Liver (tissue), 9 donors: ENCODE data around the gene GREM2. TPM values are rescaled to one million over a fixed set of nuclear protein-coding genes. Genes with fewer than 3 reads are reported as not detected.

ENCODE experiments used
- DNase-seq: peaks from one replicate; pipeline ENCODE4 v3.0.0-alpha.2; 2017; ENCODE audit warnings: low spot score
- H3K27ac ChIP-seq, 2 donors: one replicate each; pipeline ENCODE4 v1.7.0; 2013; ENCODE audit warnings: inconsistent platforms in 2 of 2, low read length in 2 of 2, control low read depth in 1 of 2, low read depth in 1 of 2, mild to moderate bottlenecking in 1 of 2
- H3K27me3 ChIP-seq, 4 donors: one replicate each; pipeline versions ENCODE4 v1.6.1 to v1.7.0; 2013; ENCODE audit warnings: low read length in 3 of 4, inconsistent platforms in 1 of 4, mild to moderate bottlenecking in 1 of 4, moderate library complexity in 1 of 4; ENCODE audit not compliant: control insufficient read depth in 4 of 4, insufficient read depth in 4 of 4
- H3K36me3 ChIP-seq, 4 donors: one replicate each; pipeline versions ENCODE4 v1.6.1 to v1.7.0; 2013; ENCODE audit warnings: low read length in 3 of 4, mild to moderate bottlenecking in 3 of 4, low read depth in 1 of 4, moderate library complexity in 1 of 4; ENCODE audit not compliant: control insufficient read depth in 4 of 4, insufficient read depth in 3 of 4
- H3K4me1 ChIP-seq, 4 donors: one replicate each; pipeline versions ENCODE4 v1.6.1 to v1.7.0; 2013; ENCODE audit warnings: low read length in 3 of 4, mild to moderate bottlenecking in 3 of 4, moderate library complexity in 1 of 4; ENCODE audit not compliant: control insufficient read depth in 4 of 4, insufficient read depth in 4 of 4
- H3K4me3 ChIP-seq, 3 donors: one replicate each; pipeline versions ENCODE4 v1.6.1 to v1.7.0; 2013; ENCODE audit warnings: low read length in 3 of 3, control low read depth in 1 of 3, low read depth in 1 of 3, mild to moderate bottlenecking in 1 of 3
- H3K9ac ChIP-seq, 2 donors: one replicate each; pipeline ENCODE4 v1.7.0; 2013; ENCODE audit warnings: low read length in 2 of 2, mild to moderate bottlenecking in 2 of 2, moderate library complexity in 2 of 2, control low read depth in 1 of 2, low read depth in 1 of 2
- H3K9me3 ChIP-seq, 4 donors: one replicate each; pipeline versions ENCODE4 v1.6.1 to v1.7.0; 2013; ENCODE audit warnings: low read length in 3 of 4; ENCODE audit not compliant: control insufficient read depth in 4 of 4
- ATF3 ChIP-seq: IDR thresholded peaks from 2 replicates; pipeline ENCODE4 v1.6.1; 2016; ENCODE audit warnings: antibody characterized with exemption
- CTCF ChIP-seq: fragments of 150-350 bp; IDR thresholded peaks from 2 replicates; pipeline ENCODE4 v1.5.1; 2017; ENCODE audit warnings: improper control_type of control experiment, low read depth, low read length; ENCODE audit not compliant: missing input control
- FOXA1 ChIP-seq: IDR thresholded peaks from 2 replicates; pipeline ENCODE4 v1.6.1; 2016; ENCODE audit warnings: antibody characterized with exemption
- GABPA ChIP-seq, 2 donors: IDR thresholded peaks in 1 of 2; conservative IDR thresholded peaks in 1 of 2; 2 replicates each; pipeline ENCODE4 v1.6.1; 2016; ENCODE audit warnings: antibody characterized with exemption in 2 of 2, mild to moderate bottlenecking in 1 of 2, moderate library complexity in 1 of 2
- HNF4A ChIP-seq, 2 donors: conservative IDR thresholded peaks; 2 replicates each; pipeline ENCODE4 v1.6.1; 2016; ENCODE audit warnings: antibody characterized with exemption in 2 of 2, mild to moderate bottlenecking in 2 of 2
- JUND ChIP-seq, 2 donors: IDR thresholded peaks; 2 replicates each; pipeline ENCODE4 v1.6.1; 2016; ENCODE audit warnings: antibody characterized with exemption in 2 of 2
- NR2F2 ChIP-seq: IDR thresholded peaks from 2 replicates; pipeline ENCODE4 v1.6.1; 2016; ENCODE audit warnings: antibody characterized with exemption
- RAD21 ChIP-seq, 2 donors: IDR thresholded peaks; 2 replicates each; pipeline ENCODE4 v1.6.1; 2016; ENCODE audit warnings: antibody characterized with exemption in 2 of 2, mild to moderate bottlenecking in 2 of 2
- RXRA ChIP-seq, 2 donors: IDR thresholded peaks; 2 replicates each; pipeline ENCODE4 v1.6.1; 2017 to 2018; ENCODE audit warnings: antibody characterized with exemption in 2 of 2, mild to moderate bottlenecking in 1 of 2
- SP1 ChIP-seq: IDR thresholded peaks from 2 replicates; pipeline ENCODE4 v1.6.1; 2018; ENCODE audit warnings: antibody characterized with exemption, mild to moderate bottlenecking
- TAF1 ChIP-seq: conservative IDR thresholded peaks from 2 replicates; pipeline ENCODE4 v1.6.1; 2016; ENCODE audit warnings: antibody characterized with exemption, mild to moderate bottlenecking
- WGBS: extraction: QIAGEN DNeasy Blood & Tissue Kit; methylation state at CpG from one replicate; pipeline ENCODE4 v1.1.7; 2013; 5-methylcytosine and 5-hydroxymethylcytosine counted together
- polyA plus RNA-seq, 2 donors: library from polyadenylated mRNA; stranded (reverse) in 1 of 2; unstranded in 1 of 2; fragments of 200-250 nt in 1 of 2; fragments of >200 nt in 1 of 2; fragmentation: Nextera tagmentation in 1 of 2; extraction: Ambion mirVana in 1 of 2; gene quantifications; one replicate each; pipeline versions ENCODE4 v1.2.1 to v1.2.3, GENCODE V29; 2013 to 2015
- total RNA-seq, 2 donors: library from RNA; depleted of rRNA; stranded (reverse); fragments of >200 nt; gene quantifications; one replicate each; pipeline ENCODE4 v1.2.3, GENCODE V29; 2014
- TF ChIP-seq, protein P1 (sequence below): IDR thresholded peaks from 2 replicates; pipeline ENCODE4 v1.6.1; 2016; ENCODE audit warnings: antibody characterized with exemption
- TF ChIP-seq, protein P2 (sequence below): IDR thresholded peaks from 2 replicates; pipeline ENCODE4 v1.6.1; 2016; ENCODE audit warnings: antibody characterized with exemption
- TF ChIP-seq, protein P3 (sequence below): IDR thresholded peaks from 2 replicates; pipeline ENCODE4 v1.6.1; 2016; ENCODE audit warnings: antibody characterized with exemption, mild to moderate bottlenecking
- donor health status: healthy.
- donor health status: healthy.
- donor health status: healthy.
- donor health status: healthy.
- donor health status: healthy.

Gene GREM2
- total and polyA plus RNA-seq, 4 donors: 0.19 to 19.5 (median 4.3) TPM

GRCh38 chr1:240582953-240583352, 29.0 kb downstream of the GREM2 start:
- 82% methylated on average over 4 of the region's 4 CpGs for WGBS
- TF ChIP-seq ATF3: no peak
- no peak for TF ChIP-seq NR2F2
- TF ChIP-seq JUND (IDR thresholded peaks at IDR 0.05): no peak
- no peak for TF ChIP-seq SP1
- H3K27ac ChIP-seq: no peak overlapping the region

DNA sequence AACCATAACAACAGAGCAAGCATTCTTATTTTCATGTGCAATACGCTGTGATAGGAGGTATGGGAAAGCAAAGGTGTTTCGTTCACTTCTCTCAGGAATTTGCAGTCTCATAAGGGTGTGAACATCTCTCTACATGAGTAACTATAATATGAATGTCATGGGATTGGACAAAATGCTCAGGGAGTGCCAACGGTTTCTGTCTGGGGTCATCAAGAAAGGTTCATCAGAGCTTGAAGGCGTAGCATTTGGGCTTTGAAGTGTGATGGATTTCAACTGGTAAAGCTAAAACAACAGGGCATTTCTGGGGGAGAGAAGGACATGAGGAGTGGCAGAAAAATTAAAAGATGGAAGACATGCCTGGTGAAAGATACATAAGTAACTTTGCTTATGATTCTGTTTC, 32.4 kb downstream of the GREM2 start:
- H3K9ac ChIP-seq: no peak overlapping the region
- no peaks in the 10 kb centered on the region for H3K9me3 ChIP-seq
- no peak for DNase-seq
- TF ChIP-seq FOXA1 (no peak), JUND (IDR thresholded peaks at IDR 0.05) (no peak), RXRA (IDR thresholded peaks at IDR 0.05) (no peak), GABPA (IDR thresholded peaks at IDR 0.05 in 1 of 2, conservative IDR thresholded peaks at IDR 0.05 in 1 of 2) (no peak), SP1 (no peak), TAF1 (no peak), RAD21 (IDR thresholded peaks at IDR 0.05) (no peak), HNF4A (conservative IDR thresholded peaks at IDR 0.05) (no peak), NR2F2 (no peak), CTCF (no peak)
- TF ChIP-seq, protein P1, sequence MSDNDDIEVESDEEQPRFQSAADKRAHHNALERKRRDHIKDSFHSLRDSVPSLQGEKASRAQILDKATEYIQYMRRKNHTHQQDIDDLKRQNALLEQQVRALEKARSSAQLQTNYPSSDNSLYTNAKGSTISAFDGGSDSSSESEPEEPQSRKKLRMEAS: no peak
- TF ChIP-seq, protein P2, sequence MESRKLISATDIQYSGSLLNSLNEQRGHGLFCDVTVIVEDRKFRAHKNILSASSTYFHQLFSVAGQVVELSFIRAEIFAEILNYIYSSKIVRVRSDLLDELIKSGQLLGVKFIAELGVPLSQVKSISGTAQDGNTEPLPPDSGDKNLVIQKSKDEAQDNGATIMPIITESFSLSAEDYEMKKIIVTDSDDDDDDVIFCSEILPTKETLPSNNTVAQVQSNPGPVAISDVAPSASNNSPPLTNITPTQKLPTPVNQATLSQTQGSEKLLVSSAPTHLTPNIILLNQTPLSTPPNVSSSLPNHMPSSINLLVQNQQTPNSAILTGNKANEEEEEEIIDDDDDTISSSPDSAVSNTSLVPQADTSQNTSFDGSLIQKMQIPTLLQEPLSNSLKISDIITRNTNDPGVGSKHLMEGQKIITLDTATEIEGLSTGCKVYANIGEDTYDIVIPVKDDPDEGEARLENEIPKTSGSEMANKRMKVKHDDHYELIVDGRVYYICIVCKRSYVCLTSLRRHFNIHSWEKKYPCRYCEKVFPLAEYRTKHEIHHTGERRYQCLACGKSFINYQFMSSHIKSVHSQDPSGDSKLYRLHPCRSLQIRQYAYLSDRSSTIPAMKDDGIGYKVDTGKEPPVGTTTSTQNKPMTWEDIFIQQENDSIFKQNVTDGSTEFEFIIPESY: no peak
- TF ChIP-seq, protein P3, sequence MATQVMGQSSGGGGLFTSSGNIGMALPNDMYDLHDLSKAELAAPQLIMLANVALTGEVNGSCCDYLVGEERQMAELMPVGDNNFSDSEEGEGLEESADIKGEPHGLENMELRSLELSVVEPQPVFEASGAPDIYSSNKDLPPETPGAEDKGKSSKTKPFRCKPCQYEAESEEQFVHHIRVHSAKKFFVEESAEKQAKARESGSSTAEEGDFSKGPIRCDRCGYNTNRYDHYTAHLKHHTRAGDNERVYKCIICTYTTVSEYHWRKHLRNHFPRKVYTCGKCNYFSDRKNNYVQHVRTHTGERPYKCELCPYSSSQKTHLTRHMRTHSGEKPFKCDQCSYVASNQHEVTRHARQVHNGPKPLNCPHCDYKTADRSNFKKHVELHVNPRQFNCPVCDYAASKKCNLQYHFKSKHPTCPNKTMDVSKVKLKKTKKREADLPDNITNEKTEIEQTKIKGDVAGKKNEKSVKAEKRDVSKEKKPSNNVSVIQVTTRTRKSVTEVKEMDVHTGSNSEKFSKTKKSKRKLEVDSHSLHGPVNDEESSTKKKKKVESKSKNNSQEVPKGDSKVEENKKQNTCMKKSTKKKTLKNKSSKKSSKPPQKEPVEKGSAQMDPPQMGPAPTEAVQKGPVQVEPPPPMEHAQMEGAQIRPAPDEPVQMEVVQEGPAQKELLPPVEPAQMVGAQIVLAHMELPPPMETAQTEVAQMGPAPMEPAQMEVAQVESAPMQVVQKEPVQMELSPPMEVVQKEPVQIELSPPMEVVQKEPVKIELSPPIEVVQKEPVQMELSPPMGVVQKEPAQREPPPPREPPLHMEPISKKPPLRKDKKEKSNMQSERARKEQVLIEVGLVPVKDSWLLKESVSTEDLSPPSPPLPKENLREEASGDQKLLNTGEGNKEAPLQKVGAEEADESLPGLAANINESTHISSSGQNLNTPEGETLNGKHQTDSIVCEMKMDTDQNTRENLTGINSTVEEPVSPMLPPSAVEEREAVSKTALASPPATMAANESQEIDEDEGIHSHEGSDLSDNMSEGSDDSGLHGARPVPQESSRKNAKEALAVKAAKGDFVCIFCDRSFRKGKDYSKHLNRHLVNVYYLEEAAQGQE: no peak
- H3K36me3 ChIP-seq: peaks cover 0 to 2% (median 0%) of the 10 kb centered on the region in 4 donors
- peaks cover 0 to 5% (median 0%) of the 10 kb centered on the region in 4 donors for H3K4me1 ChIP-seq
- no peaks in the 10 kb centered on the region for H3K27me3 ChIP-seq
- H3K4me3 ChIP-seq: no peak overlapping the region
- no peak overlapping the region for H3K27ac ChIP-seq
- 90% methylated on average over 4 of the region's 4 CpGs for WGBS

More at GRCh38 chr1:240582953-240583352, 29.0 kb downstream of the GREM2 start:
- Histone ChIP-seq H3K36me3 (peaks cover 0 to 2% (median 0%) of the 10 kb centered on the region in 4 donors), H3K27me3 (no peaks in the 10 kb centered on the region), H3K9me3 (no peaks in the 10 kb centered on the region), H3K9ac (no peak overlapping the region), H3K4me1 (peaks cover 0 to 2% (median 0%) of the 10 kb centered on the region in 4 donors), H3K4me3 (no peak overlapping the region)
- no peak for DNase-seq
